Midbrain (tissue), 1 donor: ENCODE results near the gene KRT83.
A peak's percentile ranks its signal among the peaks of the same experiment; 100 is the strongest.
"Not testable (repeated sequence)": the region's sequence is repeated elsewhere in the genome, so short reads cannot be mapped to it uniquely, and the experiment has no call there.

Experiments
- DNase-seq: peaks from one replicate; lab custom pipeline; 2025; lab: John Stamatoyannopoulos, UW

KRT83 gene

GRCh38 chr12:52353766-52354165 is 32.6 kb upstream of the KRT83 start:
- no peak for DNase-seq

- no peak for DNase-seq
Observed at GRCh38 chr12:52352951-52353350, 31.8 kb upstream of the KRT83 start.

GRCh38 chr12:52351196-52352059 is 30.2 kb upstream of the KRT83 start:
- peak; percentile 74 for DNase-seq

- no peak for DNase-seq
Observed at GRCh38 chr12:52350786-52351185, 29.6 kb upstream of the KRT83 start.

- DNase-seq: no peak
Observed at GRCh38 chr12:52350021-52350620, 28.9 kb upstream of the KRT83 start.

- DNase-seq: no peak
Observed at GRCh38 chr12:52349196-52349595, 28.0 kb upstream of the KRT83 start.

GRCh38 chr12:52347551-52348510 is 26.6 kb upstream of the KRT83 start:
- no peak for DNase-seq

- no peak for DNase-seq
Observed at GRCh38 chr12:52347016-52347415, 25.8 kb upstream of the KRT83 start.

- peak; percentile 15 for DNase-seq
Observed at GRCh38 chr12:52346593-52346992, 25.4 kb upstream of the KRT83 start.

GRCh38 chr12:52345041-52345440 is 23.8 kb upstream of the KRT83 start:
- DNase-seq: not testable (repeated sequence)

GRCh38 chr12:52344111-52344510 is 22.9 kb upstream of the KRT83 start:
- no peak for DNase-seq

- DNase-seq: no peak
Observed at GRCh38 chr12:52343550-52343949, 22.4 kb upstream of the KRT83 start.

GRCh38 chr12:52342781-52343490 is 21.7 kb upstream of the KRT83 start:
- DNase-seq: no peak

GRCh38 chr12:52341066-52341580 is 19.9 kb upstream of the KRT83 start:
- no peak for DNase-seq

- no peak for DNase-seq
Observed at GRCh38 chr12:52338241-52338960, 17.2 kb upstream of the KRT83 start.

GRCh38 chr12:52337054-52337453 is 15.9 kb upstream of the KRT83 start:
- no peak for DNase-seq

GRCh38 chr12:52336641-52337040 is 15.4 kb upstream of the KRT83 start:
- DNase-seq: no peak

- no peak for DNase-seq
Observed at GRCh38 chr12:52335598-52336262, 14.5 kb upstream of the KRT83 start.

GRCh38 chr12:52334185-52334584 is 13.0 kb upstream of the KRT83 start:
- no peak for DNase-seq

GRCh38 chr12:52333321-52333720 is 12.1 kb upstream of the KRT83 start:
- DNase-seq: no peak
